Right atrium auricular region (tissue), 2 donors: Measurements from ENCODE around the gene PPP1CA. TPM values are rescaled to one million over a fixed set of nuclear protein-coding genes. Genes with fewer than 3 reads are reported as not detected.

ENCODE experiments used
- DNase-seq: peaks from one replicate; pipeline ENCODE4 v3.0.0-alpha.2; 2019; ENCODE audit warnings: low spot score
- H3K27ac ChIP-seq, 2 donors: fragments of 200-600 bp; sonication (generic); 1 replicate in 1 of 2; 2 replicates in 1 of 2; pipeline ENCODE4 v1.5.1; 2016 to 2019
- H3K27me3 ChIP-seq, 2 donors: fragments of 200-600 bp; sonication (generic); one replicate each; pipeline versions ENCODE4 v1.5.1 to v1.6.0; 2017 to 2019
- H3K36me3 ChIP-seq: fragments of 200-600 bp; sonication (generic); one replicate; pipeline ENCODE4 v1.5.1; 2016
- H3K4me1 ChIP-seq, 2 donors: fragments of 200-600 bp; sonication (generic); one replicate each; pipeline versions ENCODE4 v1.5.1 to v1.6.0; 2017 to 2019
- H3K4me3 ChIP-seq, 2 donors: fragments of 200-600 bp; sonication (generic); 1 replicate in 1 of 2; 2 replicates in 1 of 2; pipeline ENCODE4 v1.5.1; 2017 to 2019; ENCODE audit warnings: mild to moderate bottlenecking in 1 of 2, moderate library complexity in 1 of 2
- H3K9me3 ChIP-seq, 2 donors: fragments of 200-600 bp; sonication (generic); one replicate each; pipeline ENCODE4 v1.5.1; 2019
- CTCF ChIP-seq, 2 donors: fragments of 200-600 bp; sonication (generic); IDR thresholded peaks; one replicate each; pipeline ENCODE4 v1.5.1; 2019; ENCODE audit warnings: antibody characterized with exemption in 2 of 2
- total RNA-seq, 2 donors: library from RNA; depleted of rRNA; stranded (reverse); fragments of >200 nt; gene quantifications; one replicate each; pipeline ENCODE4 v1.1.0, GENCODE V29; 2016

Gene PPP1CA
- total RNA-seq, 2 donors from 2014 or later: 97.8 to 112 TPM

DNA sequence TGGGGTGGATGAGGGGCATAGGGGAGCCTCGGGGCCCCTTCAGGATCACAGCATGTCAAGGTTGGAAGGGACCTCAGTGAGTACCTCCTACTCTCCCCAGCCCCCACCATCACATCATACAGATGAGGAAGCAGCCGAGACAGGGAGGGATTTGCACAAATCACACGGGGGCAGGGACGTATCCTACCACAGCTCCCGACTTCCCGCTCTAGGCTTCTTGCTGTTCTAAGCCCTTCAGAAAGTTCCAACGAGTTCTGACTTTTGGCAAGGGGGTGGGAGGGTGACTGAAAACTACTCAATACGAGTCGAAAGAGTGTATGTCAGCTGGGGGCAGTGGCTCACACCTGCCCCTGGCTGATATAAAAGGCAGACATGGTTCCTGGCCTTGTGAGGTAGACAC, 14.6 kb downstream of the PPP1CA start:
- no peak overlapping the region for H3K27ac ChIP-seq
- H3K27me3 ChIP-seq: no peaks in the 10 kb centered on the region
- H3K4me1 ChIP-seq: peaks cover 0 to 22% of the 10 kb centered on the region in 2 donors
- H3K4me3 ChIP-seq: no peak overlapping the region
- no peaks in the 10 kb centered on the region for H3K9me3 ChIP-seq
- no peak for TF ChIP-seq CTCF (IDR thresholded peaks at IDR 0.05)
- H3K36me3 ChIP-seq: no peaks in the 10 kb centered on the region
- no peak for DNase-seq

GRCh38 chr11:67384851-67385366, 16.7 kb downstream of the PPP1CA start:
- no peaks in the 10 kb centered on the region for H3K36me3 ChIP-seq
- no peak overlapping the region for H3K4me3 ChIP-seq
- peaks cover 0 to 4% of the 10 kb centered on the region in 2 donors for H3K4me1 ChIP-seq
- no peaks in the 10 kb centered on the region for H3K27me3 ChIP-seq
- TF ChIP-seq CTCF (IDR thresholded peaks at IDR 0.05): no peak
- DNase-seq: no peak
- H3K9me3 ChIP-seq: no peaks in the 10 kb centered on the region
- no peak overlapping the region for H3K27ac ChIP-seq

- no peak overlapping the region for H3K4me3 ChIP-seq
- H3K36me3 ChIP-seq: no peaks in the 10 kb centered on the region
- no peaks in the 10 kb centered on the region for H3K27me3 ChIP-seq
- H3K27ac ChIP-seq: no peak overlapping the region
- H3K4me1 ChIP-seq: peaks cover 0 to 4% of the 10 kb centered on the region in 2 donors
- H3K9me3 ChIP-seq: no peaks in the 10 kb centered on the region
- DNase-seq: peak; percentile 86
- peak; percentile 96 to 98 for TF ChIP-seq CTCF (IDR thresholded peaks at IDR 0.05)
Observed at GRCh38 chr11:67382276-67383136, 19.2 kb downstream of the PPP1CA start.

DNA sequence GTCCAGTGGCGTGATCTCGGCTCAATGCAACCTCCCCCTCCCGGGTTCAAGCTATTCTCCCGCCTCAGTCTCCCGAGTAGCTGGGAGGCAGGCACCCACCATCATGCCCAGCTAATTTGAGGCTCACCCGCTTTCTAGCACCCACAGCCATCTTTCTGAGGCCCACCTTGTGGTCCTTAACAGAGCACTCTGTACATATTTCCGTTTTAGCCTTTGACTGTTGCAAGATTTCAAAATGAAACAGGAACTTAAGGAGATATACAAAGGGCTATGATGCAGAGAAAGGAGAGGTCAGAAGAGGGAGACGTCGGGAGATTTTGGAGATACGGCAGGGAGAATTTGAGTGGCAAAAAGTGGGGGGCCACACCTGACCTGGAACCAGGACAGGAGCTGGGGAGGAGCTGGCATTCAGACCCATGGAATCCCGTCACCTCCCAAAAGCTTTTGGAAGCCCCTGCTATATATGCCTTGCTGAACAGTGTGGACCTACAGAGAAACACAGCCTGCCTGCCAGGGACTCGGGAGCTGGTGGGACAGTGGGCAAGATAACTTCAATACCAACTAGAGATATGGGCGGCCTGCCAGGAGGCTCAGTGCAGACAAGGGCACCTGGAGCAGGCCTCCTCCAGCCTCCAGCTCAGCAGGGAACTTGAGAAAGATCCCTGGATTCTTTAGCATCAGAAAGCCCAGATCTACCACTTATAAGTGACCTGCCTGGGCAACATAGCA, 20.2 kb downstream of the PPP1CA start:
- peaks cover 0 to 4% of the 10 kb centered on the region in 2 donors for H3K4me1 ChIP-seq
- no peak for TF ChIP-seq CTCF (IDR thresholded peaks at IDR 0.05)
- H3K27me3 ChIP-seq: no peaks in the 10 kb centered on the region
- H3K27ac ChIP-seq: no peak overlapping the region
- H3K4me3 ChIP-seq: no peak overlapping the region
- no peak for DNase-seq
- H3K36me3 ChIP-seq: no peaks in the 10 kb centered on the region
- no peaks in the 10 kb centered on the region for H3K9me3 ChIP-seq

DNA sequence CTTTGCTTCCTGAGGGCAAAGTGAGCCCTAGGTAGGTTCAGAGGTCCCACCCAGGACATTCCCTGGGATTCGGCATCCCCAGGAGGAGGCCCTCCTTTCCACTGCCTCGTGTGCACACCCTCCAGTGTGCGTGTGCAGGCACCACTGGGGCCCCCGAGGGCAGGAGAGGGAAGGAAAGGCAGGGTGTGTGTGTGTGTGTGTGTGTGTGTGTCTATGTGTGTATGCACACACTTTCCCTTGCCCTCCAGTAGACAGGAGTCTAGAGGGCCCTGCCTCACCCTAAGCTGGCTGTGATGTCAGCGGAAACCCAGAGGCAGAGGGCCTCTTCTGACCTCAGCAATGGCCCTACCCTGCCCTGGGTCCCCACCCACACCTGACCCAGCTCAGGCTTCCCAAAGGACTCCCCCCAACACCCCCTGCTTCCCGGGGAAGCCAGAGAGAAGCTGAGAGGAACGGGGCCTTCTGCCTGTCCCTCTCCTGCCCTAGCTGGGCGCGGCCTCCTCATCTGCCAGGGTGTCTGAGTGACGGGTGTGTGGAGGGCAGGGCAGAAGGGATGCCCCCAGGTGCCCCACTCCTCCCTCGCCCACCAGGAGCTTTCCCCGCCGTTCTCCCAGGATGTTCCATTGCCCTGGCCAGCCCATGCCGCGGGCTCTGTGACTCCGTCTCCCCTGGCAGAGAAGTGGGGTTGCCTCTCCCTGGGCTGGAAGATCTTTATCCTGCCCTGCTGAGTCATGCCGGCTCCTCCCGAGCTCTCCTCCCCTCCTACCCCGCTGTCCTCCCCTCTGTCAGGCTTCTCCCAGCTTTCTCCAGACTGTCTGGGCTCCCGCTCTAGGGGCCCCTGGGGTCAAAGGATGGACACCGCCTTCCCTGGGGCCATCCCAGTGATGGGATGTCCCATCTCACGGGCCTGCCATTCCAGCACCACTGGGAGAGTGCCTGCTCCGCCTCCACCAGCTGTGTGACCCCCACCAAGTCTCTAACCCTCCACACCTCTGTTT, 22.3 kb downstream of the PPP1CA start:
- H3K4me3 ChIP-seq: no peak overlapping the region
- no peaks in the 10 kb centered on the region for H3K27me3 ChIP-seq
- no peak overlapping the region for H3K27ac ChIP-seq
- DNase-seq: no peak
- no peaks in the 10 kb centered on the region for H3K36me3 ChIP-seq
- no peaks in the 10 kb centered on the region for H3K9me3 ChIP-seq
- TF ChIP-seq CTCF (IDR thresholded peaks at IDR 0.05): no peak
- peaks cover 0 to 11% of the 10 kb centered on the region in 2 donors for H3K4me1 ChIP-seq
